Neural cell (in vitro differentiated cells): ENCODE results near the gene LSAMP. TPM values are rescaled to one million over a fixed set of nuclear protein-coding genes. Genes with fewer than 3 reads are reported as not detected.

Source experiments
- H2AFZ ChIP-seq: fragments of 200-600, 300-800 bp; sonication (generic), shearing (Covaris generic); 2 replicates; pipeline ENCODE4 v1.6.0; 2014; ENCODE audit warnings: low read depth, mild to moderate bottlenecking, antibody characterized with exemption, low read length, moderate library complexity
- H3F3A ChIP-seq: fragments of 200-600 bp; shearing (Covaris generic); 2 replicates; pipeline ENCODE4 v1.6.1; 2016; ENCODE audit warnings: mild to moderate bottlenecking, moderate library complexity, mixed read lengths, antibody characterized with exemption, low read length; ENCODE audit not compliant: insufficient read depth, poor library complexity, severe bottlenecking
- H3K27ac ChIP-seq: fragments of 200-600, 300-800 bp; sonication (generic), shearing (Covaris generic); 2 replicates; pipeline ENCODE4 v1.5.1; 2014; ENCODE audit warnings: mild to moderate bottlenecking, low read length, moderate library complexity
- H3K27me3 ChIP-seq: fragments of 300-800, 200-600 bp; sonication (generic), shearing (Covaris generic); 2 replicates; pipeline ENCODE4 v1.6.0; 2014; ENCODE audit warnings: mild to moderate bottlenecking, low read depth, low read length, moderate library complexity; ENCODE audit not compliant: insufficient read depth
- H3K36me3 ChIP-seq: fragments of 300-800, 200-600 bp; sonication (generic), shearing (Covaris generic); 2 replicates; pipeline ENCODE4 v1.5.1; 2014; ENCODE audit warnings: mild to moderate bottlenecking, antibody characterized with exemption, low read length, moderate library complexity; ENCODE audit not compliant: insufficient read depth
- H3K4me2 ChIP-seq: fragments of 300-800, 200-600 bp; sonication (generic), shearing (Covaris generic); 2 replicates; pipeline ENCODE4 v1.6.0; 2014; ENCODE audit warnings: mild to moderate bottlenecking, low read length
- H3K4me3 ChIP-seq: fragments of 300-800, 200-600 bp; sonication (generic), shearing (Covaris generic); 2 replicates; pipeline ENCODE4 v1.5.1; 2014; ENCODE audit warnings: mild to moderate bottlenecking, low read length, moderate library complexity
- H3K79me2 ChIP-seq: fragments of 200-600 bp; shearing (Covaris generic); replicated peaks from 2 replicates; pipeline ENCODE4 v1.6.0; 2014; ENCODE audit warnings: mild to moderate bottlenecking, low read length, moderate library complexity; ENCODE audit not compliant: insufficient read depth
- H3K9ac ChIP-seq: fragments of 300-800, 200-600 bp; sonication (generic), shearing (Covaris generic); 2 replicates; pipeline ENCODE4 v1.6.1; 2016; ENCODE audit warnings: mild to moderate bottlenecking, low read length, mixed read lengths
- H3K9me2 ChIP-seq: fragments of 200-600 bp; shearing (Covaris generic); 2 replicates; pipeline ENCODE4 v1.6.1; 2016; ENCODE audit warnings: mild to moderate bottlenecking, low read length, mixed read lengths; ENCODE audit not compliant: insufficient read depth
- H3K9me3 ChIP-seq: fragments of 200-600, 300-800 bp; sonication (generic), shearing (Covaris generic); 2 replicates; pipeline ENCODE4 v1.6.1; 2016; ENCODE audit warnings: mild to moderate bottlenecking, mixed run types, low read length, moderate library complexity, mixed read lengths
- H4K20me1 ChIP-seq: fragments of 200-600 bp; shearing (Covaris generic); 2 replicates; pipeline ENCODE4 v1.6.1; 2016; ENCODE audit warnings: mild to moderate bottlenecking, mixed run types; ENCODE audit not compliant: insufficient read depth
- CTCF ChIP-seq: fragments of 450-650 bp; IDR thresholded peaks from 2 replicates; pipeline ENCODE4 v1.5.1; 2014; ENCODE audit warnings: antibody characterized with exemption, mild to moderate bottlenecking, moderate library complexity; ENCODE audit not compliant: poor library complexity, severe bottlenecking
- EP300 ChIP-seq: fragments of 450-650 bp; conservative IDR thresholded peaks from 2 replicates; pipeline ENCODE4 v1.6.1; 2014; ENCODE audit warnings: antibody characterized with exemption, mild to moderate bottlenecking, moderate library complexity; ENCODE audit not compliant: poor library complexity, severe bottlenecking
- EZH2 ChIP-seq: fragments of 200-600, 300-800 bp; shearing (Covaris generic), sonication (generic); IDR thresholded peaks from 2 replicates; pipeline ENCODE4 v1.6.1; 2014; ENCODE audit warnings: antibody characterized with exemption, low read length, borderline replicate concordance, mild to moderate bottlenecking; ENCODE audit not compliant: insufficient read depth, poor library complexity, severe bottlenecking
- MXI1 ChIP-seq: fragments of 450-650 bp; conservative IDR thresholded peaks from 2 replicates; pipeline ENCODE4 v1.6.1; 2014; ENCODE audit warnings: antibody characterized with exemption, mild to moderate bottlenecking; ENCODE audit not compliant: poor library complexity, severe bottlenecking
- POLR2AphosphoS5 ChIP-seq: IDR thresholded peaks from 2 replicates; pipeline ENCODE4 v1.6.1; 2012
- RAD21 ChIP-seq: fragments of 450-650 bp; conservative IDR thresholded peaks from 2 replicates; pipeline ENCODE4 v1.6.1; 2014; ENCODE audit warnings: antibody characterized with exemption, mild to moderate bottlenecking, moderate library complexity
- REST ChIP-seq: IDR thresholded peaks from 2 replicates; pipeline ENCODE4 v1.6.1; 2012; ENCODE audit warnings: borderline replicate concordance
- SMC3 ChIP-seq: fragments of 450-650 bp; conservative IDR thresholded peaks from 2 replicates; pipeline ENCODE4 v1.6.1; 2014; ENCODE audit warnings: antibody characterized with exemption, mild to moderate bottlenecking, moderate library complexity; ENCODE audit not compliant: poor library complexity
- TAF1 ChIP-seq: IDR thresholded peaks from 2 replicates; pipeline ENCODE4 v1.6.1; 2012; ENCODE audit warnings: low read depth
- polyA plus RNA-seq: library from polyadenylated mRNA; depleted of rRNA; stranded (reverse); fragments of >200 nt; gene quantifications from 2 replicates; pipeline ENCODE4 v1.2.3, GENCODE V29; 2014

The LSAMP gene
- polyA plus RNA-seq, 1 donor from 2014 or later: 93.6 TPM

GRCh38 chr3:115761927-115762305 is 683.4 kb downstream of the LSAMP start:
- no peaks in the 10 kb centered on the region for H4K20me1 ChIP-seq

GRCh38 chr3:115760716-115761115 is 684.6 kb downstream of the LSAMP start:
- H3K27ac ChIP-seq: no peak overlapping the region
- H2AFZ ChIP-seq: no peak overlapping the region
- H3K36me3 ChIP-seq: no peaks in the 10 kb centered on the region
- H4K20me1 ChIP-seq: no peaks in the 10 kb centered on the region
- H3F3A ChIP-seq: no peaks in the 10 kb centered on the region
- H3K9me2 ChIP-seq: no peaks in the 10 kb centered on the region
- H3K79me2 ChIP-seq: no peaks in the 10 kb centered on the region
- H3K4me2 ChIP-seq: no peak overlapping the region
- no peaks in the 10 kb centered on the region for H3K27me3 ChIP-seq
- no peak overlapping the region for H3K4me3 ChIP-seq
- H3K9me3 ChIP-seq: no peaks in the 10 kb centered on the region
- H3K9ac ChIP-seq: no peak overlapping the region
- TF ChIP-seq TAF1: no peak
- no peak for TF ChIP-seq EZH2
- TF ChIP-seq REST: no peak
- TF ChIP-seq SMC3: no peak
- TF ChIP-seq CTCF: no peak
- no peak for TF ChIP-seq POLR2AphosphoS5
- TF ChIP-seq RAD21: no peak

More at GRCh38 chr3:115761927-115762305, 683.4 kb downstream of the LSAMP start:
- no peaks in the 10 kb centered on the region for H3K36me3 ChIP-seq
- H3K79me2 ChIP-seq: no peaks in the 10 kb centered on the region
- no peak overlapping the region for H3K4me2 ChIP-seq
- no peaks in the 10 kb centered on the region for H3F3A ChIP-seq
- no peak overlapping the region for H2AFZ ChIP-seq
- no peak for TF ChIP-seq REST
- no peak for TF ChIP-seq TAF1
- TF ChIP-seq SMC3: no peak
- TF ChIP-seq MXI1: no peak
- TF ChIP-seq RAD21: no peak
- TF ChIP-seq POLR2AphosphoS5: no peak
- TF ChIP-seq CTCF: no peak
- no peak for TF ChIP-seq EP300
- TF ChIP-seq EZH2: no peak
- H3K4me3 ChIP-seq: no peak overlapping the region
- no peaks in the 10 kb centered on the region for H3K9me3 ChIP-seq
- no peaks in the 10 kb centered on the region for H3K9me2 ChIP-seq
- no peaks in the 10 kb centered on the region for H3K27me3 ChIP-seq
- H3K9ac ChIP-seq: no peak overlapping the region
- no peak overlapping the region for H3K27ac ChIP-seq
